WTC11 (cell line): ENCODE data around the gene RYR3.

Experiments
- CTCF ChIP-seq: fragments of 200-600 bp; IDR thresholded peaks from 2 replicates; pipeline ENCODE4 v1.8.0; 2022; ENCODE audit warnings: antibody characterized with exemption
- TF ChIP-seq, protein P1 (sequence below): fragments of 250-450 bp; sonication (Bioruptor Pico); IDR thresholded peaks from 2 replicates; pipeline ENCODE4 v1.9.0; 2021; ENCODE audit warnings: mild to moderate bottlenecking

GRCh38 chr15:33788906-33789540 is 478.3 kb downstream of the RYR3 start:
- TF ChIP-seq, protein P1, sequence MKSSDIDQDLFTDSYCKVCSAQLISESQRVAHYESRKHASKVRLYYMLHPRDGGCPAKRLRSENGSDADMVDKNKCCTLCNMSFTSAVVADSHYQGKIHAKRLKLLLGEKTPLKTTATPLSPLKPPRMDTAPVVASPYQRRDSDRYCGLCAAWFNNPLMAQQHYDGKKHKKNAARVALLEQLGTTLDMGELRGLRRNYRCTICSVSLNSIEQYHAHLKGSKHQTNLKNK (CRISPR knock-in tag): no peak
- TF ChIP-seq CTCF: no peak
